Measurements from ENCODE around the gene SNAP47.

Gene SNAP47

GRCh38 chr1:227805606-227806197, 70.5 kb downstream of the SNAP47 start:
- no peak for DNase-seq

GRCh38 chr1:227808566-227808965, 73.3 kb downstream of the SNAP47 start:
- DNase-seq, result no peak

DNA sequence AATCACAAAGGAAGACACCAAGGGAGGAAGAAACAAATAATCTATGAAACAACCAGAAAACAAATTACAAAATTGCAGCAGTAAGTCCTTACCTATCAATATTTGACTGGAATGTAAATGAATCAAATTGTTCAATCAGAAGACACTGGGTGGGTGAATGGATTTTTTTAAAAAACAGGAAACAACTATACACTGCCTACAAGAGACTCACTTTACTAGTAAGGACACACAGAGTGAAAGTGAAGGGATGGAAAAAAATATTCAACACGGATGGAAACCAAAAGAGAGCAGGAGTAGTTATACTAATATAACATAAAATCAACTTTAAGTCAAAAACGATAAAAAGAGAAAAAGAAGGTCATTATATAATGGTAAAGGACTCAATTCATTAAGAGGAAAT, 73.8 kb downstream of the SNAP47 start:
- no peak for DNase-seq

GRCh38 chr1:227813962-227814361, 78.7 kb downstream of the SNAP47 start:
- no peak for DNase-seq

DNA sequence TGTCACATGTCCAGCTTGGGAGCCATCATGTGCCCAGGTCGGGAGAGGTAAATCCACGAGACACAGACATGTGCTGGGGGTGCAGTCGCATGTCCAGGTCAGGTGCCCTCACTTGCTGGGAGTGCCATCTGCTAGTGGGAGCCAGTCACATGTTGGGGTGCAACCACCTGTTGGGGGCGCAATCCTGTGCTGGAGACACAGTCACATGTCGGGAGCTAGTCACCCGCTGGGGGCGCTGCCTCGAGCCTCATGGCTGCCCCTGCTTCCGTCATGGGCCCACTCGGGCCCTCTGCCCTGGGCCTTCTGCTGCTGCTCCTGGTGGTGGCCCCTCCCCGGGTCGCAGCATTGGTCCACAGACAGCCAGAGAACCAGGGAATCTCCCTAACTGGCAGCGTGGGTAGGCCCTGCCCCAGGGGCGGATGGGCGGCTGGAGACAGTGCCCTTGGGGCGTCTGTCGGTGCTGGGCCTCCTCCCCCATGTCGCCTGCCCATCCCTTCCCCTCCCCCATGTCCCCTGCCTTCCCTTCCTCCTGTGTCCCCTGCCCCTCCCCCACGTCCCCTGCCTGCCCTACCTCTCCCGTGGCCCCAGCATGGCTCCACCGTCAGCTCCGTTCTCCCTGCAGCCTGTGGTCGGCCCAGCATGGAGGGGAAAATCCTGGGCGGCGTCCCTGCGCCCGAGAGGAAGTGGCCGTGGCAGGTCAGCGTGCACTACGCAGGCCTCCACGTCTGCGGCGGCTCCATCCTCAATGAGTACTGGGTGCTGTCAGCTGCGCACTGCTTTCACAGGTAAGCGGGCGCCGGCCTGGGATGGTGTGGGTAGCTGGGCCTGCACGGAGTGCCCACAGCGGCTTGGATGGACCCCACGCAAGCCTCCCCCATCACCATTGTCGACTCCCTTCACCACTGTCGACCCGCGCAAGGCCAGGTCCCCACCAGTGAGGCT, 80.5 kb downstream of the SNAP47 start, which contains the start of gene PRSS38:
TSS of gene PRSS38 (plus strand) at position 208 of the 942 bp plus-strand sequence. CDS start at position 250, 42 bp downstream.
- DNase-seq, result no peak

GRCh38 chr1:227816750-227817446, 81.7 kb downstream of the SNAP47 start:
- DNase-seq, result no peak

GRCh38 chr1:227823537-227823936, 88.3 kb downstream of the SNAP47 start:
- no peak for DNase-seq

DNA sequence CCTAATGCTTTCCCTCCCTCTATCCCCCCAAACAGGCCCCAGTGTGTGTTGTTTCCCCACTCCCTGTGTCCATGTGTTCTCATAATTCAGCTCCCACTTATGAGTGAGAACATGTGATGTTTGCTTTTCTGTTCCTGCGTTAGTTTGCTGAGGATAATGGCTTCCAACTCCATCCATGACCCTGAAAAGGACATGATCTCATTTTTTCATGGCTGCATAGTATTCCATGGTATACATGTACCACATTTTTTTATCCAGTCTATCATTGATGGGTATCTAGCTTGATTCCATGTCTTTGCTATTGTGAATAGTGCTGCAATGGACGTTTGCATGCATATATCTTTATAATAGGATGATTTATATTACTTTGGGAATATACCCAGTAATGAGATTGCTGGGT, 89.0 kb downstream of the SNAP47 start:
- DNase-seq, result no peak

DNA sequence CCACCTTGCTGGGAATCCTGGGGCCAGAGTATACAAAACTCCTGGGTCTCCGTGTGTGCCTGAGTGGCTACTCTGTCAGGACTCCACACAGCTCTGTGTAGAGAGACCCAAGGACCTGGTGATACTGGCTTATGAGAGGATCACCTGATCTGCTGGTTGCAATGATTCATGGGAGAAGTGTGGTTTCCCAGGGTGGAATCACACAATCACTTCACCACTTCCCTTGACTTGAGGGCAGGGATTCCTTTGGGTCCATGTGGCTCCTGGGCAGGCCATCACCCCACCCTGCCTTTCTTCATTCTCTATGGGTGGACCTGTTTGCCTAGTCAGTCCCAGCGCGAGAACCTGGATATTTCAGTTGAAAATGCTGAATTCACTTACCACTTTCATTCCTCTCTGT, 93.6 kb downstream of the SNAP47 start:
- no peak for DNase-seq
